Gastrocnemius medialis (tissue), 4 donors: Measurements from ENCODE around the gene PDIA5.

Experiments used
- CTCF ChIP-seq, 5 experiments: fragments of 450-650 bp in 3 of 5; fragments of 200-600 bp in 2 of 5; sonication (generic) in 2 of 5; IDR thresholded peaks in 4 of 5; conservative IDR thresholded peaks in 1 of 5; 1 replicate in 4 of 5; 2 replicates in 1 of 5; pipeline ENCODE4 v1.5.1; 2016 to 2019; ENCODE audit warnings: antibody characterized with exemption in 5 of 5, mild to moderate bottlenecking in 3 of 5, moderate library complexity in 3 of 5
- POLR2A ChIP-seq, 2 donors: fragments of 450-650 bp; IDR thresholded peaks; one replicate each; pipeline ENCODE4 v1.6.1; 2017; ENCODE audit warnings: antibody characterized with exemption in 2 of 2, mild to moderate bottlenecking in 2 of 2, moderate library complexity in 2 of 2

GRCh38 chr3:123037015-123037375 lies 29.8 kb upstream of the PDIA5 start:
- no peak for TF ChIP-seq POLR2A (IDR thresholded peaks at IDR 0.05)
- TF ChIP-seq CTCF (IDR thresholded peaks at IDR 0.05 in 4 of 5, conservative IDR thresholded peaks at IDR 0.05 in 1 of 5): no peak
